Fibroblast of the aortic adventitia (primary cell): ENCODE results near the gene R3HDM4. TPM values are rescaled to one million over a fixed set of nuclear protein-coding genes. Genes with fewer than 3 reads are reported as not detected.
"Not testable (repeated sequence)": the region's sequence is repeated elsewhere in the genome, so short reads cannot be mapped to it uniquely, and the experiment has no call there.

Source experiments
- DNase-seq: peaks from one replicate; pipeline ENCODE4 v3.0.0-alpha.2; 2010; ENCODE audit warnings: low read depth
- H3K4me3 ChIP-seq: 2 replicates; pipeline ENCODE4 v1.5.1; 2011; ENCODE audit warnings: low read depth, mild to moderate bottlenecking, control low read depth, low read length, moderate library complexity
- total RNA-seq: library from RNA; depleted of rRNA; stranded (reverse); fragments of >200 nt; gene quantifications from 2 replicates; pipeline ENCODE4 v1.2.3, GENCODE V29; 2012; ENCODE audit warnings: low replicate concordance
- TF ChIP-seq, protein P1 (sequence below): IDR thresholded peaks from 2 replicates; pipeline ENCODE4 v1.5.1; 2011; ENCODE audit warnings: mild to moderate bottlenecking, low read length, control low read depth, inconsistent platforms; ENCODE audit not compliant: insufficient read depth

The R3HDM4 gene
- total RNA-seq, 1 donor, result 25.8 TPM

DNA sequence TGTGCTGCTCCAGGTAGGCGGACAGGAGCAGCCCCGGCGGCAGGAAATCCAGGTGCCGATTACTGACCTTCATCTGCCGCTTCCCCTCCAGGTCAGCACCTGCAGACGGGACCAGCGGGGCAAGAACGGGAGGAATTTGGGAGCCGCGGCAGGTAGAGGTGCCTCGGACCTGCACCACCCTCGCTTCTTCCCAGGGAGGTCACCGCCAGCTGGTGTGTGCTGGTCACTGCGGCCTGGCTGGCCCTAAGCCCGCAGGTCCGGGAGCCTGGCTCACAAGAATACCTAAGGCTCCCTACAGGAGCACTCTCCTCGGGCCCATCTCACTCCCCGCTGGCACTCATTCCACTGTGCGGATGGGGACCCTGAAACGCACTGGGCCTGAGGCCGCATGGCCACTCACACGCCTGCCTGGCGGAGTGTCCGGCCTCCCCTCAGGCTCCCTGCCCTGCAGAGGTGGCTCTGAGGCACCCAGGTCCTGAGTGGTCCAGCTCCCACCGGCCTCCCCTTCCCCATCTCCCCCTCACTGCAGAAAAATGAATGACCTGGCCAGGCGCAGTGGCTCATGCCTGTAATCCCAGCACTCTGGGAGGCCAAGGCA, 15.5 kb downstream of the R3HDM4 start:
- no peak overlapping the region for H3K4me3 ChIP-seq
- DNase-seq, result no peak
- TF ChIP-seq, protein P1, sequence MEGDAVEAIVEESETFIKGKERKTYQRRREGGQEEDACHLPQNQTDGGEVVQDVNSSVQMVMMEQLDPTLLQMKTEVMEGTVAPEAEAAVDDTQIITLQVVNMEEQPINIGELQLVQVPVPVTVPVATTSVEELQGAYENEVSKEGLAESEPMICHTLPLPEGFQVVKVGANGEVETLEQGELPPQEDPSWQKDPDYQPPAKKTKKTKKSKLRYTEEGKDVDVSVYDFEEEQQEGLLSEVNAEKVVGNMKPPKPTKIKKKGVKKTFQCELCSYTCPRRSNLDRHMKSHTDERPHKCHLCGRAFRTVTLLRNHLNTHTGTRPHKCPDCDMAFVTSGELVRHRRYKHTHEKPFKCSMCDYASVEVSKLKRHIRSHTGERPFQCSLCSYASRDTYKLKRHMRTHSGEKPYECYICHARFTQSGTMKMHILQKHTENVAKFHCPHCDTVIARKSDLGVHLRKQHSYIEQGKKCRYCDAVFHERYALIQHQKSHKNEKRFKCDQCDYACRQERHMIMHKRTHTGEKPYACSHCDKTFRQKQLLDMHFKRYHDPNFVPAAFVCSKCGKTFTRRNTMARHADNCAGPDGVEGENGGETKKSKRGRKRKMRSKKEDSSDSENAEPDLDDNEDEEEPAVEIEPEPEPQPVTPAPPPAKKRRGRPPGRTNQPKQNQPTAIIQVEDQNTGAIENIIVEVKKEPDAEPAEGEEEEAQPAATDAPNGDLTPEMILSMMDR, result no peak

DNA sequence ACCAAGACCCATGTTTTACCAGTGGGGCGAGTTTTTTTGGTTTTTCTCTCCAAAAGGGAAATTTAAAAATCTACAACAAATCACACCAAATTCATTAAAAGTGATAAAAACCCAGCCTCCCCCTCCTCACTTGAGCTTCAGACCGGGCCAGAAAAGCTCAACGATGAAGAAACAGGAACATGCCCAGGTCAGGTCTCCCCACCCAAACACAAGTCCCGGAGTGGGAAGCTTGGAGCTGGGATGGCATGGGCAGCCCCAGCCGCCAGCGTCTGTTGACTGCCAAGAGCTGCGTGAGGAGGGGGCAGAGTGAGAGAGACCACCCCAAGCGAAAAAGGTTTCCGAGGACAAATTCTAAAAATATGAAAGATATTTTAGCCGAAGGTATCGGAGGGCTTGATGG, 16.0 kb downstream of the R3HDM4 start:
- no peak overlapping the region for H3K4me3 ChIP-seq
- DNase-seq, result no peak
- TF ChIP-seq, protein P1, result no peak

DNA sequence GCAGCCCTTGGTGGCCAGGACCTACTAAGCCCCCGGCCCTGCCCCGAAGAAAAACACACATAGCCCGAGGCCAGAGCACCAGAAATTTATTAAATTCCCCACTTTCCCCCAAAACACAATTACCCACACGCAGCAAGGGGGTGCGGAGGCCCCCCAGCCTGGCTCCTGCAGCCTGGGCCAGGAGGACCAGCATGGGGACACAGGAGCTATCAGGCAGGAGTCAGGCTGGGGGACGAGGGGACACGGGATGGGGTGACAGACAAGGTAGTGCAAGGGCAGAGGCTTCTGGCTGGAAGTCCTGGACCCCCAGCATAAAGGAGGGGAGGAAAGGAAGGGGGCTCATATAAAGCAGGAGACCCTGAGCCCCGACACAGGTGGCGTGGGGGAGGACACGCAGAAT, 16.6 kb downstream of the R3HDM4 start:
- no peak for DNase-seq
- TF ChIP-seq, protein P1, result no peak
- H3K4me3 ChIP-seq, result no peak overlapping the region

DNA sequence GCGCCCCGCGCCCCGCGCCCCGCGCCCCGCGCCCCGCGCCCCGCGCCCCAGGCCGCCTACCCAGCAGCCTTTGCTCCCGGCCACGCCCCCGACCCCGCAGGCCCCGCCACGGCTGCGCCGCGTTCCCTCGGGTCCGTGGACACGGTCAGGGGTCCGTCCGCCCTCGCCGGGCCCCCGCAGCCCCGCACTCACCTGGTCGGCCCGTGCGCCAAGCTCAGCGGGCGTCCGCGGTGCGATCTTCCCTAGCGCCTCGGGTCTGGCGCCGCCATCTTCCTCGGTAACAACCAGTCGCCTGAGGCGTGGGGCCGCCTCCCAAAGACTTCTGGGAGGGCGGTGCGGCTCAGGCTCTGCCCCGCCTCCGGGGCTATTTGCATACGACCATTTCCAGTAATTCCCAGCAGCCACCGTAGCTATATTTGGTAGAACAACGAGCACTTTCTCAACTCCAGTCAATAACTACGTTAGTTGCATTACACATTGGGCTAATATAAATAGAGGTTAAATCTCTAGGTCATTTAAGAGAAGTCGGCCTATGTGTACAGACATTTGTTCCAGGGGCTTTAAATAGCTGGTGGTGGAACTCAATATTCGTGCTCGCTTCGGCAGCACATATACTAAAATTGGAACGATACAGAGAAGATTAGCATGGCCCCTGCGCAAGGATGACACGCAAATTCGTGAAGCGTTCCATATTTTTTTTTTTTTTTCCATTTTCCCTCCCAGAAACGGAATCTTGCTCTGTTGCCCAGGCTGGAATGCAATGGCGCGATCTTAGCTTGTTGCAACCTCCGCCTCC, 19.9 kb downstream of the R3HDM4 start, which contains the start of the genes MED16 and RNU6-9:
TSS of gene MED16 (minus strand) at position 294 of the 796 bp plus-strand sequence. CDS start 2,056 bp downstream, outside the sequence.
TSS of gene RNU6-9 (plus strand) at position 591 of the 796 bp plus-strand sequence.
- peak within 1 kb of the TSS; percentile 83 for H3K4me3 ChIP-seq
- TF ChIP-seq, protein P1, result no peak
- peak; percentile 95 for DNase-seq

DNA sequence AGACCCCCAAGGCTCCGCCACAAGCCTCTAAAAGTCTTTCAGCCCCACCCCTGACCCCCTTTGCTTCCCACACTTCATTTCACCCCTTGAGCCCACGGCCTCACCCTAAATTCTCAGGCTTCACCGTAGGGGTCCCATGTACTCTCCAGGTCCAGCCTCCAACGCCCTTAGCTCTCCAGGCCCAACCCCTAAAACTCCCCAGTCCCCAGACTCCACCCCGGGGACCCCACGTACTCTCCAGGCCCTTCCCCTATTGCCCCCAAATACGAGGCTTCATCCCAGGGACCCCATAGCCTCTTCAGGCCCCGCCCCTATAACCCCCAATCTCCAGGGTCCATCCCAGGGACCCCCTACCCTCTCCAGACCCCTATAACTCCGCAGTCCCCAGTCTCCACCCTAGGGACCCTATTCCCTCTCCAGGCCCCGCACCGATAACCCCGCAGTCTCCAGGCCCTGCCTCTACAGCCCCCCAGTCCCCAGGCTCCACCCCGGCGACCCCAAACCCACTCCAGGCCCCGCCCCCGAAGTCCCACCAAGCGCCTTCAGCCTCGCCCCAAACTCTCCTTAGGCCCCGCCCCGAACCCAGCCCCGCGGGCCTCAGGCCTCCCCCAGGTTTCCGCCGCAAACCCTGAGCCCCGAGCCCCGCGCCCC, 20.7 kb downstream of the R3HDM4 start:
- DNase-seq, result no peak
- TF ChIP-seq, protein P1, result no peak

DNA sequence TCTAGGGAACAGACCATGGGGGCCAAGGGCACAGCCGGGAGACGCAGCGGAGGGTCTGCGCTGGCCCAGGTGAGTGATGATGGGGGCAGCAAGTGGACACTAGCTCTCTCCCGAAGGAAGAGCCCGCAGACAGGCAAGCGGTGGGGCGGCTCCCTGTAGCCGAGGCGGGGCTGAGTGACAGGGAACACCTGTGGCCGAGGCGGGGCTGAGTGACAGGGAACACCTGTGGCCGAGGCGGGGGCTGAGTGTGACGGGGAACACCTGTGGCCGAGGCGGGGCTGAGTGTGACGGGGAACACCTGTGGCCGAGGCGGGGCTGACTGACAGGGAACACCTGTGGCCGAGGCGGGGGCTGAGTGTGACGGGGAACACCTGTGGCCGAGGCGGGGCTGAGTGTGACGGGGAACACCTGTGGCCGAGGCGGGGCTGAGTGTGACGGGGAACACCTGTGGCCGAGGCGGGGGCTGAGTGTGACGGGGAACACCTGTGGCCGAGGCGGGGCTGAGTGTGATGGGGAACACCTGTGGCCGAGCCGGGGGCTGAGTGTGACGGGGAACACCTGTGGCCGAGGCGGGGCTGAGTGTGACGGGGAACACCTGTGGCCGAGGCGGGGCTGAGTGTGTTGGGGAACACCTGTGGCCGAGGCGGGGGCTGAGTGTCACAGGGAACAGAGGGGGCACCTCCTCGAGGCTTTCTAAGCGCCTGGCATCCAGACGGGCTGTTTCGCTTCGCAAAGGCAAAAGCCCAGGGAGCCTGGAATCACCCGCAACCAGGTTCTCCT, 21.4 kb downstream of the R3HDM4 start:
- not testable (repeated sequence) for DNase-seq
- H3K4me3 ChIP-seq, result peak overlapping the region; percentile 83

More for the DNA sequence above, 20.7 kb downstream of the R3HDM4 start:
- peak overlapping the region; percentile 83 for H3K4me3 ChIP-seq

DNA sequence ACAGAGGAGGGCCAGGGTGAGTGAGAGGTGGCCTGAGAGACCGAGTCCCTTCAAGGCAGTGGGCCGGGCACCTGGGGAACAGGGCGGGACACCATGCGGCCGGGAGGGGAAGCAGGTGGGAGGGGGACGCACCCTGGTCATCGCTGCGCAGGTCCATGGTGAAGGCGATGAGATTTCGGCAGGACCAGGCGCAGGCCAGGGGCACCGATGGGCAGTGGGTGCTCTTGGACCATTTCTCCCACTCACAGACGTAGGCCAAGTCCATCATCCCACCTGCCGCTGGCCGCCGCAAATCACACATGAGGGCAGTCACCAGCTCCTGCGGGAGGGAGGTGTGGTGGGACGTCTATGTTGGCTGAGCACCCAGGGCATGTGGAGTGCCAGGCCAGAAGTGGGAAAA, 22.2 kb downstream of the R3HDM4 start:
- TF ChIP-seq, protein P1, result no peak
- H3K4me3 ChIP-seq, result no peak overlapping the region
- no peak for DNase-seq
